Measurements from ENCODE around the gene BCAP31. TPM values are rescaled to one million over a fixed set of nuclear protein-coding genes. Genes with fewer than 3 reads are reported as not detected.
A peak's percentile ranks its signal among the peaks of the same experiment; 100 is the strongest.
"Not testable (repeated sequence)": the region's sequence is repeated elsewhere in the genome, so short reads cannot be mapped to it uniquely, and the experiment has no call there.

Gene BCAP31
- total RNA-seq, 2 experiments from 2014 or later, result 140 to 141 TPM

- H3K4me1 Mint-ChIP-seq, result peaks cover 11% of the 10 kb centered on the region
- no peak for DNase-seq
- ATAC-seq (ENCODE audit: low read depth), result peak; percentile 9
- H3K4me3 Mint-ChIP-seq, result peak overlapping the region; percentile 76
- no peaks in the 10 kb centered on the region for H3K27me3 Mint-ChIP-seq
- POLR2A ChIA-PET, result interaction anchor here (1.6 to 2.3 kb wide), 2 partner anchors 10 to 202 kb away, joined by 4 to 7 read pairs; no protein-coding TSS in a partner anchor
- H3K9me3 Mint-ChIP-seq, result no peaks in the 10 kb centered on the region
- H3K36me3 Mint-ChIP-seq, result peaks cover 9% of the 10 kb centered on the region
- peak overlapping the region; percentile 81 for H3K27ac Mint-ChIP-seq
These were observed 1.0 kb upstream of the BCAP31 start for GRCh38 chrX:153725039-153725831.

- Mint-ChIP-seq H3K4me3 (peak overlapping the region; percentile 88), H3K27me3 (no peaks in the 10 kb centered on the region), H3K27ac (peak overlapping the region; percentile 85), H3K4me1 (peaks cover 16% of the 10 kb centered on the region), H3K36me3 (peaks cover 12% of the 10 kb centered on the region), H3K9me3 (no peaks in the 10 kb centered on the region)
- POLR2A ChIA-PET, result interaction anchor here (1.0 kb wide), 1 partner anchor 9 kb away, joined by 3 read pairs; no protein-coding TSS in a partner anchor
- DNase-seq (peak; percentile 66), ATAC-seq (ENCODE audit: low read depth) (peak; percentile 25)
These were observed 586 bp downstream of the BCAP31 start for GRCh38 chrX:153723351-153724251.

DNA sequence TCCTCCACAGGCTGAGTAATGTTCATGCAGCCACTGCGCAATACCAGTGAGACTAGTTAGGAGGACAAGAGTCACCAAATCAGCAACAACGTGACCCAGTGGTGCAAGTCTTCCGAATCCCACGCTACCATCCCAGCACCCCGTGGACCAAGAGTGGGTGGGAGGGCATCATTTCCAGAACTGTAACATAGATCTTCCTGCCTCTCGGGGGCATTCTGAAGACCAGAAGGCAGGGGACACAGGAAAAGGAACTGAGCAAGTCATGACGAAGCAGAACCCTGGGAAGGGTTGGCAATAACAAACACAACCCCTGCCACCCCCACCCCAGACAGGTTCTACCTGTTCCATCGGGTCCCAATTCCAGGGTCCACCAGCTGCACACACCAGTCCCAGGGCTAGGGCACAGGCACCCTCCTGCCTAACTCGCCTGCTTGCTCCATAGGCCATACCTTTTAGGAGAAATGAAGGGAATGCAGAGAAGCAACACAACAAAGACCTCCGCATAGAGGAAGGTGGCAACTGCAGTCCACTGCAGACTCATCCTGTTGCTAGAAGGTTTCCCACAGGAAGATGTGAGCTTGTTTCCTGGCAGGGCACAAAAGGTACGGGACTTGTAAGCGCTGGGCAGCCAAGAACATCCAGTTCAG lies 1.4 kb downstream of the BCAP31 start:
- peaks cover 15% of the 10 kb centered on the region for H3K4me1 Mint-ChIP-seq
- peak overlapping the region; percentile 85 for H3K27ac Mint-ChIP-seq
- DNase-seq (no peak), ATAC-seq (ENCODE audit: low read depth) (no peak)
- POLR2A ChIA-PET, result no interaction called here
- H3K9me3 Mint-ChIP-seq, result no peaks in the 10 kb centered on the region
- H3K36me3 Mint-ChIP-seq, result peaks cover 12% of the 10 kb centered on the region
- no peaks in the 10 kb centered on the region for H3K27me3 Mint-ChIP-seq
- peak overlapping the region; percentile 88 for H3K4me3 Mint-ChIP-seq

GRCh38 chrX:153719701-153720100 lies 4.5 kb downstream of the BCAP31 start:
- ATAC-seq (ENCODE audit: low read depth), result no peak
- no peak overlapping the region for H3K4me3 Mint-ChIP-seq

DNA sequence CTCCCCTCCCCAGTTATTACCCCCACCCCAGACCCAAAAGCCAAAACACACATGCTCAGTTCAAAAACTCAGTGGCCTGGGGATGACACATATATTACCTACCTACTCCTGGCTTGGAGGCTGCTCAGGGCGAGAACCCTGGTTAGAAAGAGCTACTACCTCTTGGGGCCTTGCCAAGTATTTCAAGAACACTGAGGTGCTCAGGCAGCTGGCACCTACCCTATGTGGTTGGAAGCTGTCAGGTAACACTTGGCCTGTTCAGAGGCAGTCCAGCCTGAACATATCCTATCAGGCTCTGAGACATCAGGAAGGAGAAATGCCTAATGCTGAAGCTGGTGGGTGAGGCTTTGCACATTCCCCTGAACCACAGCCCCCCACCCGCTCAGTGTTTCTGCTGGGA lies 4.9 kb downstream of the BCAP31 start:
- H3K9me3 Mint-ChIP-seq, result no peaks in the 10 kb centered on the region
- peaks cover 10% of the 10 kb centered on the region for H3K36me3 Mint-ChIP-seq
- POLR2A ChIA-PET, result no interaction called here
- ATAC-seq (ENCODE audit: low read depth), result no peak
- H3K4me1 Mint-ChIP-seq, result peaks cover 10% of the 10 kb centered on the region
- no peaks in the 10 kb centered on the region for H3K27me3 Mint-ChIP-seq
- DNase-seq, result no peak
- no peak overlapping the region for H3K27ac Mint-ChIP-seq
- no peak overlapping the region for H3K4me3 Mint-ChIP-seq

More at GRCh38 chrX:153719701-153720100, 4.5 kb downstream of the BCAP31 start:
- DNase-seq, result no peak
- POLR2A ChIA-PET, result no interaction called here
- H3K36me3 Mint-ChIP-seq, result peaks cover 10% of the 10 kb centered on the region
- H3K27ac Mint-ChIP-seq, result no peak overlapping the region
- no peaks in the 10 kb centered on the region for H3K27me3 Mint-ChIP-seq
- peaks cover 10% of the 10 kb centered on the region for H3K4me1 Mint-ChIP-seq
- no peaks in the 10 kb centered on the region for H3K9me3 Mint-ChIP-seq

- ATAC-seq (ENCODE audit: low read depth) (no peak), DNase-seq (no peak)
- no peak overlapping the region for H3K4me3 Mint-ChIP-seq
- H3K27me3 Mint-ChIP-seq, result no peaks in the 10 kb centered on the region
- peaks cover 8% of the 10 kb centered on the region for H3K4me1 Mint-ChIP-seq
- H3K27ac Mint-ChIP-seq, result no peak overlapping the region
- H3K36me3 Mint-ChIP-seq, result peaks cover 13% of the 10 kb centered on the region
- no peaks in the 10 kb centered on the region for H3K9me3 Mint-ChIP-seq
- POLR2A ChIA-PET, result no interaction called here
These were observed 6.7 kb downstream of the BCAP31 start for GRCh38 chrX:153717445-153717844.

DNA sequence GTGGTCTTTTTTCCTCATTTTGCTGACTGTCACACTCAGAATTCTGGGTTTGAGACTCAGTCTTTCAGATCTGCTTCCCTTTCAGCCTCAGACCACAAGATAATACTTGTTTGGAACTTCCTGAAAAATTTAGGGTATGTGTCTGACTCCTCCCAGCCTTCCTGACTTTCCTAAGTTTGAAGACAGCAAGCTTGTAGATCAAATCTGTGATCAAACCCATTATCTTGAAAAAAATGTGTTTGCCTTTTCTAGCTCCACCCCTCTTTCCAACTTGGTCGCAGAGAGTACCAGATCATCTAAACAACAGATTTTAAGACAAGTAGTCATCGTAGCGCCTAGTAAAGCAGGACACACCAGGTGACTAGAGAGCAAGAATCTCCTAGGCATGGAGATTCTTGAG lies 9.9 kb downstream of the BCAP31 start:
- DNase-seq (no peak), ATAC-seq (ENCODE audit: low read depth) (no peak)
- POLR2A ChIA-PET, result interaction anchor here (0.7 kb wide), 1 partner anchor 10 kb away, joined by 3 read pairs; the partner anchor contains the start of gene BCAP31
- H3K27me3 Mint-ChIP-seq, result no peaks in the 10 kb centered on the region
- H3K4me1 Mint-ChIP-seq, result peaks cover 6% of the 10 kb centered on the region
- no peak overlapping the region for H3K27ac Mint-ChIP-seq
- H3K9me3 Mint-ChIP-seq, result no peaks in the 10 kb centered on the region
- H3K4me3 Mint-ChIP-seq, result no peak overlapping the region
- peaks cover 11% of the 10 kb centered on the region for H3K36me3 Mint-ChIP-seq

GRCh38 chrX:153709726-153710674 lies 14.2 kb downstream of the BCAP31 start:
- Mint-ChIP-seq H3K9me3 (no peaks in the 10 kb centered on the region), H3K27me3 (no peaks in the 10 kb centered on the region), H3K36me3 (peaks cover 7% of the 10 kb centered on the region), H3K27ac (no peak overlapping the region), H3K4me1 (peaks cover 3% of the 10 kb centered on the region), H3K4me3 (no peak overlapping the region)
- no peak for ATAC-seq (ENCODE audit: low read depth)
- POLR2A ChIA-PET, result no interaction called here
- DNase-seq, result no peak

DNA sequence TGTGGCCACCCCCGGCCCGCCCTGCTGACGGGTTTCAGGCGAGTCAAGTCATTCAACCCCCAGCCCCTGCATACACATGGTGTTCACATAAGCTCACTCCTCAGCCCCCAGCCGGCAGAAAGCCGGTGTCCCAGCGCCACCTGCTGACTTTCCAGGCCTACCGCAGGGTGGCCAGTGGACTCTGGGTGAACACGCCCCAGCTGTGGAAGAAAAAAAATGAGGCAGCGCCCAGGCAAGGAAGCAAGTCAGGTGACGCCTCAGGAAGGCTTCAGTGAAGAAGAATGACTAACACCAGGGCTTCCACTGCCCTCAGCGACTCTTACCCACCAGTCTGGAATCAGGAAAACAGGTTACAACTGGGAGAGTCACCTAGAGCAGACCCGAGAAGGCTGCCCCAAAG lies 15.8 kb downstream of the BCAP31 start:
- Mint-ChIP-seq H3K36me3 (peaks cover 5% of the 10 kb centered on the region), H3K27me3 (no peaks in the 10 kb centered on the region), H3K27ac (peak overlapping the region; percentile 58), H3K4me3 (no peak overlapping the region), H3K4me1 (peaks cover 3% of the 10 kb centered on the region), H3K9me3 (no peaks in the 10 kb centered on the region)
- POLR2A ChIA-PET, result no interaction called here
- DNase-seq, result no peak
- ATAC-seq (ENCODE audit: low read depth), result peak; percentile 65

DNA sequence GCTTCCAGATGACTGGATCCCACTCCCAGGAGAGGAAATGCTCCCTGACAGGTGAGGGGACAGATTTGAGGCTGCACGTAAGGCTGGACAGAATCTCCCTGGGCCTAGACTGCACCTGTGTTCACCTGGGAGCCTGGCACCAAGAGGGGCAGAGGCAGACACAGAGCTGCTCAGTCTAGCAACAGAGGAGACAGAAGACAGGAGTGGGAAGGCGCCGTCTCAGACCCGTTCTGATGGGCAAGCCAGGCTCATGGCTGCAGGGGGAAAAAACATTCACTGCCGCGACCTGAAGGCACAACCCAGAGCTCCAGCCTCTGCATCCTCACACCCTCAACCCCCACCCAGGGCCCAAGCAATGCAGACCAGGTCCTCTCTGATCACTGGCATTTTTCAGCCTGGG lies 16.8 kb downstream of the BCAP31 start:
- DNase-seq (no peak), ATAC-seq (ENCODE audit: low read depth) (no peak)
- Mint-ChIP-seq H3K27ac (no peak overlapping the region), H3K27me3 (no peaks in the 10 kb centered on the region), H3K36me3 (peaks cover 3% of the 10 kb centered on the region), H3K4me3 (no peak overlapping the region), H3K9me3 (no peaks in the 10 kb centered on the region), H3K4me1 (peaks cover 3% of the 10 kb centered on the region)
- POLR2A ChIA-PET, result no interaction called here

DNA sequence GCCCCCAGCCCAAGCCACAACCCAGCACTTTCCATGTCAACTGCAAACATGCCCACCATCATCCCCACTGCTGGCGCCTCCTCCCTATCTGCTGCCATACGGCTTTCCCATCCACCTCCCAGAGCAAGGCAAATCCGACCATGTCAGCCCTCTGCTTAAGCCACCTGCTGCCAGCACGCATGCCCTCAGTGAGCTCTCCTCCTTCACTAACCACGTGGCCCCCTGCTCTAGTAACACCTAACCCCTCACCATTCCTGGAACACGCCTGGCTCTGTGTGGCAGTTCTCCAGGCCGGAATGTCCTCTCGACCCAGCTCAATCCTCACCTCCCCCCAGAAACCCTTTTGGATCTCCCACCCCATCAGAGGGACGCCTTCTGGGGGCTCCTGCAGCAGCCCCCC lies 17.4 kb downstream of the BCAP31 start:
- peaks cover 3% of the 10 kb centered on the region for H3K36me3 Mint-ChIP-seq
- no peak overlapping the region for H3K27ac Mint-ChIP-seq
- ATAC-seq (ENCODE audit: low read depth) (no peak), DNase-seq (no peak)
- H3K4me3 Mint-ChIP-seq, result no peak overlapping the region
- POLR2A ChIA-PET, result no interaction called here
- H3K9me3 Mint-ChIP-seq, result no peaks in the 10 kb centered on the region
- peaks cover 3% of the 10 kb centered on the region for H3K4me1 Mint-ChIP-seq
- no peaks in the 10 kb centered on the region for H3K27me3 Mint-ChIP-seq

DNA sequence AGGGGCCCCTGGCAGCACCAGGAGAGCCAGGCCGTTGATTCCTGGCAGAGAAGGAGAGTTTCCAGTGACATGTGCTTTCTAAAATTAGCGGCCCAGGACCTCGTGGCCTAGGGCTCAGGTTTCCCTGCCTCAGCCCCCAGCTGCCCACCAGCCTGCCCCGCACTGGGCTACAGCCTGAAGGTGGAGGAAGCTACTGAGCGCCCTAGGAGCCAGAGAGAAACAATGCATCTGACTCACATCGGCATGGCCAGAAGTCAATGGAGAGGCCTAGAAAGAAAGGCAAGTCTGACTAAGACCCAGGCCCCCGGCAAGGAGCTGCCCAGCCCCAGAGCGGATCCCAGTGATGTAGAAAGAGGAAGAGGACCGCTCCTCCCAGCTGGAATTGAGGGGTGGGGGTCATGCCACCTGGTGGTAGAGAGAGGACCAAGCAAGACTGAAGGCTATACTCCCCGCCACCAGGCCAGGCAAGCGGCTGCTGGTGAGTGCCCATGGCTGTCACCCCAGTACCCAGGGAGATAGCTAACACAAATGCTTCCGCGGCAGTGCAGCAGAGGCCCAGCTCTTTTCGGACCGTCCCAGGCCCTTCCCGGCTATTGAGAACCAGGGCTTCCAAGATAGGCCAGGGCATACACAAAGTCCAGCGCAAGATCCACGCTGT lies 18.7 kb downstream of the BCAP31 start:
- H3K4me1 Mint-ChIP-seq; H3K36me3 Mint-ChIP-seq; POLR2A ChIA-PET; ATAC-seq (ENCODE audit: low read depth); H3K9me3 Mint-ChIP-seq; H3K4me3 Mint-ChIP-seq; H3K27me3 Mint-ChIP-seq; H3K27ac Mint-ChIP-seq; DNase-seq: not testable (repeated sequence)
